Hippocampal formation (tissue), 2 donors: ENCODE measurements around the gene LAMTOR2.
A peak's percentile ranks its signal among the peaks of the same experiment; 100 is the strongest.

Experiments
- DNase-seq, 2 donors: peaks; one replicate each; lab custom pipeline; 2025; lab: John Stamatoyannopoulos, UW

Gene LAMTOR2

DNA sequence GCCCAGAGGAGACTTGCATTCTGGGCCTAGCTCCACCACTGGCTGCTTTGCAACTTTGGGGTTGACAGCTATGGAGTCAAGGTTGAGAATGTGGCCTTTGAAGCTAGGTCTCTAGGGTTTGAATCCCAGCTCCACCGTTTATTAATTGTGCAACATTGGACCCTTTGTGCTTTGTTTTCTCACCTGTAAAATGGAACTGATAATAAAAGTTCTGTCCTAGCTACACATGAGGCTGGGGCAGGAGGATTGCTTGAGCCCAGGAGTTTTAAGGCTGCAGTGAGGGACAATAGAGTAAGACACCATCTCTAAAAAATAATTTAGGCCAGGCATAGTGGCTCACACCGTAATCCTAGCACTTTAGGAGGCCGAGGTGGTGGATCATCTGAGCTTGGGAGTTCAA lies 44.7 kb downstream of the LAMTOR2 start:
- no peak for DNase-seq

DNA sequence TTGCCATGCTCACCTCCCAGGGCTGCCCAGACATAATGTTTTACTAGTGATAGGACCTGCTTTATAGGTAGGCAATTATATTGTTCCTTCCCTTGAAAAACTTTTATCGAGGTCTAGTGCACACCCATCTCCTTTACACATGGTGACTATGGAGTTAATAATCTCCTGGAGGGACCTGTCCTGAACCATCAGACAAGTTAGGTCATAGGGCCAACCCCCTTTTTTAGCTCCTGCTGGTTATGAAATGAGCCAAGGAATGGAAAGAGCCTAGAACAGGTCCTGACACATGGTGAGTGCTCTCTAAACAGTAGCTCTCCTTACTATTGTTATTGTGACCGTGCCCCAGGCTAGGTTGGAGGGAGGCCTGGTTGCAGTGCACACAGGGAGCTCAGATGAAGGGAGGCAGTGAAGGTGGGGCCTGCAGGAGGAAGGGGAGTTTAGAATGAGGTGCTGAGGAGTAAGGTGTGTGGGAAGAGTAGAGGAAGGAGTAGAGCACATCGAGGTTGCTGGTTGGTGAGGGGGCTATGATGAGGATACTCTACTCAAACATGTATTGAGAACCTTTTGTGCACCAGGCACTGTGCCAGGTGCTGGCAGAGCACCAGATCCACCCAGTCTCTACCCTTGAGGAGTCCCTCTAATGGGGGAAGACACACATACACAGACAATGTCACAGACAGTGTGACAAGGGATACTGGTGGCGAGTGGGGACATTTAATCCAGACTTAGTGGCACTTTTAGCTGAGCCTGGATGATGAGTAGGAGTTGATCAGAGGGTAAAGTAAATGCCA lies 45.8 kb downstream of the LAMTOR2 start:
- DNase-seq, result no peak

DNA sequence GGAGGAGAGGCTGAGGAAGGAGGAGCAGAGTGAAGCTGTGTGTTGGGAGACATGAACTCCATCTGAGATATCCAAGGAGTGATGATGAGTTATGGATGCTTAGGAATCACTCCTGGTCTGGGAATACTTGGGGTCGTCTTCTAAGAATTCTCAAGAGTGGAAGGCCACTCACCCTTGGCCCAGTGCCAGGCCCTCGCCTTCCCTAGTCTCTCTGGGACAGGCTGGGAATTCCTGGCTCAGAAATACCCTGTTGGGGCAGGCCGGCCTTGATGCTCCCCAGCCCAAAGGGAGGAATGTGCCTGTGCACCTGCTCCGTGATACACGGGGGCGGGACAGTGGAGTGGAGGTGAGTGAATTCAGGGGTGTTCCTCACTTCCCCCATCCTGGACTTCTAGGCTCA lies 47.3 kb downstream of the LAMTOR2 start:
- no peak for DNase-seq

DNA sequence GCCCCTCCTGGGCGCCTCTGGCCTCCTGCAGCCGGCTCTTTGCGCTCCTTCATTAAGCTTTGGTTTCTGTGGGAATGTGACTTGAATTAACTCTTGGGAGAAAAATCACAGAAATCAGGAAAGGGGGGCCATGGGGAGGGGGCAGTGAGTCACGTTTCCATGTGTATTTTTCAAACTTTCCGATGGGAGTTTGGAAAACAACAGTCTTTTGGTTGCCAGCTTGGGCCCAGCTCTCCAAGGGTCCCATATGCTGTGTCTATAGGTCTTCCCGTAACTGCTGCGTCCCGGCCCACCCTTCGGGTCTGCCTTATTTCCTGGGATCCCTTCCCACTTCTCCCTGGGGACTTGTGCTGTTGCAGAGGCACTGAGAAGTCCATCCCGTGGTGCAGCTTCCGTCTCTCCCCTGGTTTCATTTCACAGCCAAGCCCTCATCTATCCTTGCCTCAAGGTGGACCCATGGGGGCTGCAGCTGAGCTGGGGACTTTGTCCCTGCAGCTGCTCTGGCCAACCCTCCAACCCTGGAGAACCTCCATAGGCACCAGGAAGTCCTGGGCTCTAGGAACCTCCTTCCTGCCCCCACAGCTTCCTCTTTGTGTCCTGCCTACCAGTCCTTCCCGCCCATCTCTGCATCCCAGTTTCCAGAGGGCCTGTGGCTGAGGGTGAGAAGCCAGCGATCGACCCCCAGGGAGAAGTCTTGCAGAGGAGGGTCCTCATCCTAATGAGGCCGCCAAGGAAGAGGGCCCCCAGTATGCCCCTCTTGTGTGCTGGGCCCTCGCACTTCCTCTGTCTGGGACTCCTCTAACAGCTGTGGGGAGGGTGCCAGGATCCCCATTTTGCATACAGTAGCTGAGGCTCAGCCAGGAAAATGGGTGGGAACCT lies 48.3 kb downstream of the LAMTOR2 start:
- no peak for DNase-seq

DNA sequence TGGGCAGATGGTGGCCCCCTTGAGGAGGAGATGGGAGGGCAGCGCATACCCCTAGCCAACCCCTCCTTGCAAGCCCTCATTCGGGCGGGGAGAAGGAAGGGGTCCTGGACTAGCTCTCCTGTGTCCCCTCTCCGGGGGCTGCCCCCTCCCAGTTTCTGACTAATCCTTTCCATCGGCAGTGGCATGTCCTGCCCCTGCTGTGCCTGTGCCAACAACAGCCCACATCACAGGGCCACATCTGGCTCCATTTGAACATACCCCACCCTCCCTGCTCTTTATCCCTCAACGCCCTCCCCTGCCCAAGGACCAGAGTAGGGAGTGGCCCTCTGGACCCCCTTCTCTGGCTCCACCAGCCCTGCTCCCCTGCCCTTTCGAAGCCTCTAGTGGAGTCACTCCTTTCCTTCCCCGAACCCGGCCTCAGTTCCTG lies 49.0 kb downstream of the LAMTOR2 start:
- no peak for DNase-seq

DNA sequence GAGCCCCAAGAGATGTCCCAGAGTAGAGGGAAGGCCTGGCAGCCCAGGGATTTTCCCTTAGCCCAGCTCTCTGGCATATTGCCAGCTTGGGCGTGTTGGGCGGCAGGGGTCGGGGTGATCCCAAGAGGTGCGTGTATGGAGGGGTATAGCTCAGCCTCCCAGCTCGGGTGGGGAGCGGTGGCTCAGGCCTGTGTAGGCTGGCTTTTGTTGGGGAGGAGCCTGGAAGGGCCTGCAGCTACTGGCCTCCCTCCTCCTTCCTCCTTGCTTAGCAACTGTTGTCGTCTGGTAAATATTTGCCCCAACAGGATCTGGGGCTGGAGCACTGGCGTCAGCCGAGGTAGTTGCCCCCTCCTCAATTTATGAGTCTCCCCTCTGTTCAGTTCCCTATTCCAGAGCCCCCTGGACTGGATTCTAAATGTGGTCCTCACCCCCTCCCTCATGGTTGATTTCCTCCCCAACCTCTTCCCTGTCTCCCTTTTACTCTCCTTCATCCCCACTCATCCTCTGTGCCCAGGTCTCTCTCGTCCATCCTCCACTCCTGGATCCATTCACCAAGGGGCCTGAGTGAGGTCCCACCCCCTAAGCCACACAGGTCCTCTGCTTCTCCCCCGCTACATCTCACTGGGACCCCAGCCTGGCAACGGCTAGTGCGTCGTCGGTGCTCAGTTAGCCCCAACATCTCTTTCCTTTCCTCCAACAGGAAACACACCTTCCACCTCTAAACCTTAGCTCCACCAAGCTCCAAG lies 49.7 kb downstream of the LAMTOR2 start:
- DNase-seq, result peak in 1 of 2 donors; percentile 20

DNA sequence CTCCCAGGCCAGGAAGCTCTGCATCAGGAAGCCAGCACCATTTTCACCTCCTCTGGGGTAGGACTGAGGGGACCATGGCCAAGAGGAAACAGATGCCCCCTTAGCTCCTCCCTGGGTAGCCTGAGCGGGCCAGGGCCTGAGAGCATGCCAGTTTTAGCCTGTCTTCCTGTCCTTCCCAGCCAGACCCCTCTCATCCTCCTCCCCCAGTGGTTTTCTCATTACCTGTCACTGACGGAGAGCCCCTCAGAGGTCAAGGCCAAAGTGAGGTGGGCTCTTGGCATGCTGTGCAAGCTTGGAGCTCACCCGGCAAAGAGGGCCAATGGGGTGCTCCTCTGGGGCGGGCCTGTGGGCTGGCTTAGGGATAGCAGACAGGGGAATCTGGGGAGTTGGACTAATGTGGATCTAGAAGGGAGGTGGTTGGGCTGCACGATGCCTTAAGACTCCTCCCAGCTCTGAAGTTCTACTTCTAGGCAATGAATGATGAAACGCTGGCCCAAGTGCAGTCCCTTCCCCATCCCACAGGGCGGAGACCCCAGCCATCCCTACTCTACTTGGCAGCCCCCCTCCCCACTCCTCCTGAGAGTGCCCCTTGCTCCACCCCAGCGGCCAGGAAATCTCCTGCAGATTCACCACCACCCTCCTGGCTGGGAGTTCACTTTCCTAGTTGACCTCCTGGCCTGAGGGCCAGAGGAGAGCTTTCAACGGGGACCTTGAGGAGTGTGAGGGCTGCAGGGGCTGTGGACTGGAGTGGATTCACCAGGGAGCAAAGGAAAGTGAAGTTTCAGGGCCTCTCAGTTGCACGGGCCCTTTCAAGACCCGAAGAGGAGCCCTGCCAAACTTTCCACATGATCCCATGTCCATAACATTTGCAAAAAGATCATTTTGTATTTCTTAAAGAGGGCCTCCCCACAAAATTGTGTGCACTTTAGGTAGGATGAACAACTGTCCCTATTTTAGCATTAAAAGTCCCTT lies 50.6 kb downstream of the LAMTOR2 start:
- DNase-seq, result no peak

DNA sequence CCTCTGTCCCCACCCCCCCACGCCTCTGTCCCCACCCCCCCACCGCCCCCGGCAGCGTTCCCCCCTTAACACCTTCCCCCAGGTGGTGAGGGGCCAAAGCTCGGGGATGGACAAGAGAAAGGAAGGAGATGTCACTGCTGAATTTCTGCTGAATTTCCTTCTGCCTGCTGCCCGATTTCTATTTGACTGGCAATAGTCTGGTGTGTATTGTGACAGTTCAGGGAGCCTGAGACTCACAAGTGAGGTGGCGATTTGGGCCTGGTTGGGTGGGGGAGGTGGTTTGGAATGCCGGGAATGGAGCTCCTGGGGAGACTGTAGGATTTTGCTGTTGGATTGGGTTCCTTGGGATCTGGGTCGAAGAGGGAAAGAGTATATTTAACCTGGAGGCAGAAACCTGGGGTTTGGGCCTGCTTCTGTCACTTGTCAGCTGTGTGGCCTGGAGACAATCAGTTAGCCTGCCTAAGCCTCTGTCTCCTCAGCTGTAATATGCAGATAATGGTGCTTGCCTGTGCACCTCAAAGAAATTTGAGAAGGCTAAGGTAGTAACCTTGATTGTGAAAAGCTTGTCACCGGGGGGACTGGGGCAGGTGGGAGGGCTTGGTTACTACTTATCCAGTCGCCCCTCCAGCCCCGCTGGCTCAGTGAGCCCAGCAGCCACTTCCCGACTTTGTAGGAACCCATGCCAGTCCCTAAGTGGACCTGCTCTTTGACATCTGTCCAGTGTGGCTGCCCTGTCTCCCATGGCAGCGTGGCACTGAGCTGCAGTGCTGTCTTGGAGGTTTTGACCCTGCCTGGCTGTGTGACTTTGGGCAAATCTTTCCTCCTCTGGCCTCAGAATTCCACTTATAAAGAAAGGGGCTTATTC lies 52.3 kb downstream of the LAMTOR2 start:
- DNase-seq, result no peak

DNA sequence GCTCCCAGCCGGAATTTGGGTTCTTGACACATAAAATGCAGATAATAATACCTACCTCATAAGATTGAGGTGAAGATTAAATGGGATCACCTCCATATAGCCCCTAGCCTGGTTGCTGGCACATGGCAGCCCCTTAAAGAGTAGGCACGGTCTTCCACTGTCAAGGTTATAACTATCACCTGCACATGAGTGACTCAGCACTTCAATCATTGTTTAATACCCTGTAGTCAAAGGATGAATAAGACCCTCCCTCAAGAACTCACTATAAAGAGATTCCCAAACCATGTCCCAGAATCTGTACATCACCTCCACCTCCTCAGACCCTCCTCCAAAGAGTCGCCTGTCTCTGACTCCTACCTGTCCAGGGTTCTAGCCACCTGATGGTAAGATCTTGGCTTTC lies 53.5 kb downstream of the LAMTOR2 start:
- DNase-seq, result no peak
